RWPE1 (cell line): ENCODE data around the gene KLF3.

ENCODE experiments used
- CTCF ChIA-PET: fragments of 350-600 bp; sonication (Branson Sonifier 250); formaldehyde crosslinking; extraction: SDS; loops from one replicate; lab custom pipeline; 2021; lab: Yijun Ruan, JAX
- POLR2A ChIA-PET: fragments of 400-600 bp; formaldehyde crosslinking; extraction: SDS; loops from one replicate; lab custom pipeline; 2020; ENCODE audit warnings: antibody characterized with exemption; ENCODE audit not compliant: low non-redundant PET; lab: Yijun Ruan, JAX
- DNase-seq: peaks from one replicate; pipeline ENCODE4 v3.0.0; 2012; ENCODE audit warnings: low spot score
- H3K27ac ChIP-seq: fragments of 450-650 bp; 2 replicates; pipeline ENCODE4 v1.5.1; 2017
- TF ChIP-seq, protein P1 (sequence below): fragments of 450-650 bp; conservative IDR thresholded peaks from 2 replicates; pipeline ENCODE4 v1.5.1; 2017; ENCODE audit warnings: low read depth, mild to moderate bottlenecking

Gene KLF3

GRCh38 chr4:38688676-38689355 is 24.8 kb downstream of the KLF3 start:
- TF ChIP-seq, protein P1, sequence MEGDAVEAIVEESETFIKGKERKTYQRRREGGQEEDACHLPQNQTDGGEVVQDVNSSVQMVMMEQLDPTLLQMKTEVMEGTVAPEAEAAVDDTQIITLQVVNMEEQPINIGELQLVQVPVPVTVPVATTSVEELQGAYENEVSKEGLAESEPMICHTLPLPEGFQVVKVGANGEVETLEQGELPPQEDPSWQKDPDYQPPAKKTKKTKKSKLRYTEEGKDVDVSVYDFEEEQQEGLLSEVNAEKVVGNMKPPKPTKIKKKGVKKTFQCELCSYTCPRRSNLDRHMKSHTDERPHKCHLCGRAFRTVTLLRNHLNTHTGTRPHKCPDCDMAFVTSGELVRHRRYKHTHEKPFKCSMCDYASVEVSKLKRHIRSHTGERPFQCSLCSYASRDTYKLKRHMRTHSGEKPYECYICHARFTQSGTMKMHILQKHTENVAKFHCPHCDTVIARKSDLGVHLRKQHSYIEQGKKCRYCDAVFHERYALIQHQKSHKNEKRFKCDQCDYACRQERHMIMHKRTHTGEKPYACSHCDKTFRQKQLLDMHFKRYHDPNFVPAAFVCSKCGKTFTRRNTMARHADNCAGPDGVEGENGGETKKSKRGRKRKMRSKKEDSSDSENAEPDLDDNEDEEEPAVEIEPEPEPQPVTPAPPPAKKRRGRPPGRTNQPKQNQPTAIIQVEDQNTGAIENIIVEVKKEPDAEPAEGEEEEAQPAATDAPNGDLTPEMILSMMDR = no peak
- CTCF ChIA-PET = interaction anchor here (0.6 kb wide), 1 partner anchor 12 kb away, joined by 4 read pairs; no protein-coding TSS in a partner anchor
- H3K27ac ChIP-seq = no peak overlapping the region
- POLR2A ChIA-PET = no interaction called here
- DNase-seq = no peak

DNA sequence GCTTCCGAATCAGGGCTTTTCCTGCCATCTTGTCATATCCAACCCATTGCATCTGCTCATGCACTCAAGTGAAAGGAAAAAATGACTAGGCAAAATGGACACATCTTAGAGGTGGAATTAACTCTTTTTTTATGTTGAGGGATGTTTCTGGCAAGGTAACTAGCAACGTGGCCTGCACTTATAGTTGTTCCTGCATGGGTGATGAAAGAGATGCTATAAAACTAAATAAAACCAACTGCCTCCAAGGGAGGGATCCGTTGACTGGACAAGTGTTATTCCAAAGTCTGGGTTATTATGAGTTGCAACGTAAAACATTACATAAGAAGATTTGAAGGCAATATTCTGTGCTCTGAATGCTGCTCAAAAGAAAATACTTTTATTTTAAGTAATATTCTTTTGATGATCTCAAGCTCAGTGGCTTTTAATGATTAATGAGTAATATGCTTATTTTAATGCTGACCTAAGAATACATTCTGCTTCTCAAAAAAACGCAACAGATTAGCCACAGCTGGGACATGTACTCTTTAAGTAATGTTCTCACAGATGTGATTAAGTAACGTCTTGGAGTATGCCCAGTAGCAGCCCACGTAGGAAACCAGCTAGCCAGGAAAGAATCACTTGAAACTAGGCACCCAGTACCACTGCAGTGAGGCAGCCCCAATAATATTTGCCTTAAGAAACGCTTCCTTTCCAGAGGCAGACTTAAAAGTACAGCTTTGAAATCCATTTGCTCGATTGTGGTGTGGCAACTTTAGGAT is 27.4 kb downstream of the KLF3 start:
- ChIA-PET POLR2A (no interaction called here), CTCF (interaction anchor here (0.6 kb wide), 1 partner anchor 584 kb away, joined by 3 read pairs; no protein-coding TSS in a partner anchor)
- TF ChIP-seq, protein P1 = no peak
- no peak overlapping the region for H3K27ac ChIP-seq
- DNase-seq = no peak

- CTCF ChIA-PET = interaction anchor here (0.6 kb wide), 1 partner anchor 585 kb away, joined by 3 read pairs; no protein-coding TSS in a partner anchor
- no peak overlapping the region for H3K27ac ChIP-seq
- TF ChIP-seq, protein P1 = no peak
- no peak for DNase-seq
- POLR2A ChIA-PET = no interaction called here
Observed at GRCh38 chr4:38692421-38692820, 28.4 kb downstream of the KLF3 start.

- CTCF ChIA-PET = interaction anchor here (0.6 to 1.1 kb wide), 2 partner anchors 35 to 473 kb away, joined by 7 to 8 read pairs; no protein-coding TSS in a partner anchor
- no peak overlapping the region for H3K27ac ChIP-seq
- DNase-seq = no peak
- POLR2A ChIA-PET = no interaction called here
- TF ChIP-seq, protein P1 = no peak
Observed at GRCh38 chr4:38693569-38693968, 29.6 kb downstream of the KLF3 start.

DNA sequence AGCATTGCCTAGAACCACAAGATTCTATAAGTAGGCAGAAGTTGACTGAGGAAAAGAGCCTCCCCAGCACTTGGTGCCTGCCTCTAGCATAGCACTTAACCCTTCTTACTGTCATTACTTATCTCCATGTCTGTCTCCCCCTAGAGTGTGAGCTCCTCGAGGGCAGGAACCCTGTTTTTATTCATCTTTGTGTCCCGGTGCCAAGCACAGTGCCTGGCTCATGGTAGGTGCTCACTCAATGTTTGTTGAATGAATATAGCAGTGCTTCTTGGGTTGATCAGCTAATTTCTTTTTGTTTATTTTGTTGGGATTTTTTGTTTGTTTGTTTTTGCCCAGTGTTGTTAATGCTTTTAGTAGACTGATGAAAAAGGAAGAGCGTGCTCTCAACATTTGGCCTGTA is 30.3 kb downstream of the KLF3 start:
- no peak overlapping the region for H3K27ac ChIP-seq
- ChIA-PET CTCF (interaction anchor here (1.1 to 1.4 kb wide), 2 partner anchors 34 to 37 kb away, joined by 3 to 7 read pairs; no protein-coding TSS in a partner anchor), POLR2A (no interaction called here)
- TF ChIP-seq, protein P1 = no peak
- DNase-seq = no peak

DNA sequence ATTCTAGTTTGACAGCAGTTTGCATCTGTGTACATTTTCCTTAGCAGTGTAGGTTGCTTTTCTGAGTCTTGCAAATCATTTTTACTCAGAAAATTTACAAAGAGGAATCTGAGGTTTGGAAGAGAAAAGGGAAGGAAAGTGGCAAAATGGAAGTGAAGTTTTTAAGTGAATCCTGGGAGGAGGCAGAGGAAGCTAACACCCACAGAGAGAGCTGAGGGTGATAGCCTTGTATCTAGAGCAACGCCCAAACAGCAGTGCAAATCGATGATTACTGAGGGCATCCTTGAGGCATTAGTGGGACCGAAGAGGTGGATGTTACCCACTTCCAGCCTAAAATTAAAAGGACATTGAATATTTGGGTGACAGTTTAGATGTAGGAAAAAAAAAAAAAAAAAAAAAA is 31.8 kb downstream of the KLF3 start:
- ChIA-PET POLR2A (no interaction called here), CTCF (no interaction called here)

More for the DNA sequence above, 31.8 kb downstream of the KLF3 start:
- H3K27ac ChIP-seq = no peak overlapping the region
- DNase-seq = no peak
- TF ChIP-seq, protein P1 = no peak
